ENCODE measurements around the gene MBD3.

Gene MBD3

DNA sequence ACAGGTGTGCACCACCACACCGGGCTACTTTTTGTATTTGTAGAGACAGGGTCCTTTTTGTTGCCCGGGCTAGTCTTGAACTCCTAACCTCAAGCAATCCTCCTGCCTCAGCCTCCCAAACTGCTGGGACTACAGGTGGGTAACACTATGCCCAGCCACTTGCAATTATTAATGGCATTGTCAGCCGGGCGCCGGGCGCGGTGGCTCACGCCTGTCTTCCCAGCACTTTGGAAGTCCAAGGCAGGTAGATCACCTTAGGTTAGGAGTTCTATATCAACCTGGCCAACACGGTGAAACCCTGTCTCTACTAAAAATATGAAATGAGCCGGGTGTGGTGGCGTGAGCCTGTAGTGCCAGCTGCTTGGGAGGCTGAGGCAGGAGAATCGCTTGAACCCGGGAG lies 21.8 kb downstream of the MBD3 start:
- no peak overlapping the region for H3K4me3 ChIP-seq (ENCODE audit: low read depth, low read length)
- CTCF ChIA-PET, result interaction anchor here (1.1 kb wide), 1 partner anchor 24 kb away, joined by 3 read pairs; no protein-coding TSS in a partner anchor
- POLR2A ChIA-PET, result no interaction called here
- no peak for TF ChIP-seq CTCF (IDR thresholded peaks at IDR 0.05; ENCODE audit: insufficient read depth, low read length, missing control alignments)
- DNase-seq (ENCODE audit: low read depth, low spot score), result no peak

DNA sequence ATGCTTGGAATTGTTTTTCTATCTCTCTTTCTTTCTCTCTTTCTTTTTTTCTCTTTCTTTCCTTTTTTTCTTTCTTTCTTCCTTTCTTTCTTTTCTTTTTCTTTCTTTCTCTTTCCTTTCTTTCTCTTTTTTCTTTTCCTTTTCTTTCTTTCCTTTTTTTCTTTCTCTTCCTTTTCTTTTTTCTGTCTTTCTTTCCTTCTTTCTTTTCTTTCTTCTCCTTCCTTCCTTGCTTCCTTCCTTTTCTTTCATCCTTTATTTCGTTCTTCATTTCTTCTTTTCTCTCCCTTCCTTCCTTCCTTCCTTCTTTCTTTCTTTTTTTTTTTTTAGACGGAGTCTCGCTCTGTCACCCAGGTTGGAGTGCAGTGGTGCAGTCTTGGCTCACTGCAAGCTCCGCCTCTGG lies 22.7 kb downstream of the MBD3 start:
- ChIA-PET POLR2A (no interaction called here), CTCF (interaction anchor here (1.1 kb wide), 1 partner anchor 24 kb away, joined by 3 read pairs; no protein-coding TSS in a partner anchor)
- no peak for DNase-seq (ENCODE audit: low read depth, low spot score)
- no peak for TF ChIP-seq CTCF (IDR thresholded peaks at IDR 0.05; ENCODE audit: insufficient read depth, low read length, missing control alignments)
- H3K4me3 ChIP-seq (ENCODE audit: low read depth, low read length), result no peak overlapping the region

DNA sequence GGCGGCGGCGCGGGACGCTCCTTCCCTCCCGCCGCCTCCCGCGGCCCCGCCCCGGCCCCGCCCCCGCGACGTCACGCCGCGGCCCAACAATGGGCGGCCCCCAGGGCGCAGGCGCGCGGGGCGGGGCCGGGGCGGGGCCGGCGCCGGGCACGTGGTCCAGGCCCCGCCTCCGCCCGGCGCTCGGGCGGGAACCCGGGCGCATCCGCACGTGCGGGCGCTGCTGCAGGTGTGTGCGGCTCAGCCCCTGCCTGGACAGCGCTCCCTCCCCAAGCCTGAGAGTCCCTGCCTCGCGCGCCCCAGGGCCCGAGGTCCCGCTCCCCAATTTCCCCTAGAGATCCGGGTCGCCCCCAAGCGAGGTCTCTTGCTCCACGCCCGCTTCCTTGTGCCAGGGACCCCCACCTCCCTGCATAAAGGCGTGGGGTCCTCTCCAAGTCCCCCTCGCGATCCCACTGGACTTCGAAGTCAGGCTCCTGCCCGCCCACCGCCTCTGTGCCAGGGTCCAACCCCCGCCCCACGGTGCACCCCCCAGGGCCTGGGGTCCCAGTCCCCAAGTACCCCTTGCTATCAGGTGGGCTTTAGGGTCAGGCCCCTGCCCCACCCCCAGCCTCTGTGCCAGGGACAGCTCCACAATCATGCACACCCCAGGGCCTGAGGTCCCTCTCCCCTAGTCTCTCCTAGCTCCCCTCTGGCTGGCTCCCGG lies 24.2 kb downstream of the MBD3 start, which contains the start of gene MEX3D:
Gene MEX3D, minus strand, starts transcription at position 6 of the 700 bp plus-strand sequence. CDS start 267 bp downstream, outside the sequence.
- no peak for DNase-seq (ENCODE audit: low read depth, low spot score)
- H3K4me3 ChIP-seq (ENCODE audit: low read depth, low read length), result peak within 1 kb of the TSS; percentile 78
- ChIA-PET POLR2A (no interaction called here), CTCF (interaction anchor here (1.1 kb wide), 2 partner anchors 22 to 56 kb away, joined by 3 read pairs; no protein-coding TSS in a partner anchor)
- TF ChIP-seq CTCF (IDR thresholded peaks at IDR 0.05; ENCODE audit: insufficient read depth, low read length, missing control alignments), result no peak

DNA sequence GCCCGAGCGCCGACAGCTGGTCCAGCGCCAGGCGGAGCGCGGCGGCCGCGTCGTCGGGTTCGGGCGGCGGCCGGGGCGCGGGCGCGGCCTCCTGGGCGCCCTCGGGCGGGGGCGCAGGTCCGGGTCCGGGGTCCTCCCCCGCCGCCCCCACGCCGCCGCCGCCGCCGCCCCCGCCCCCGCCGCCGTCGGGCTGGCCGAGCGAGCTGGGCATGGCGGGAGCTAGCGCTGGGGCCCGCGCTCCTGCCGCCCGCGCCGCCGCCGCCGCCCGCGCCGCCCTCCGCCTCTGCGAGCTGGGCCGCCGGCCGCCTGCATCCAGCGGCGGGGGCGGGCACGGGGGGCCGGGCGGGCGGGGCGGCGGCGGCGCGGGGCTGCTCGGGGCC lies 24.8 kb downstream of the MBD3 start:
- DNase-seq (ENCODE audit: low read depth, low spot score), result no peak
- POLR2A ChIA-PET, result no interaction called here
- CTCF ChIA-PET, result no interaction called here
- H3K4me3 ChIP-seq (ENCODE audit: low read depth, low read length), result peak overlapping the region; percentile 78
- TF ChIP-seq CTCF (IDR thresholded peaks at IDR 0.05; ENCODE audit: insufficient read depth, low read length, missing control alignments), result no peak

DNA sequence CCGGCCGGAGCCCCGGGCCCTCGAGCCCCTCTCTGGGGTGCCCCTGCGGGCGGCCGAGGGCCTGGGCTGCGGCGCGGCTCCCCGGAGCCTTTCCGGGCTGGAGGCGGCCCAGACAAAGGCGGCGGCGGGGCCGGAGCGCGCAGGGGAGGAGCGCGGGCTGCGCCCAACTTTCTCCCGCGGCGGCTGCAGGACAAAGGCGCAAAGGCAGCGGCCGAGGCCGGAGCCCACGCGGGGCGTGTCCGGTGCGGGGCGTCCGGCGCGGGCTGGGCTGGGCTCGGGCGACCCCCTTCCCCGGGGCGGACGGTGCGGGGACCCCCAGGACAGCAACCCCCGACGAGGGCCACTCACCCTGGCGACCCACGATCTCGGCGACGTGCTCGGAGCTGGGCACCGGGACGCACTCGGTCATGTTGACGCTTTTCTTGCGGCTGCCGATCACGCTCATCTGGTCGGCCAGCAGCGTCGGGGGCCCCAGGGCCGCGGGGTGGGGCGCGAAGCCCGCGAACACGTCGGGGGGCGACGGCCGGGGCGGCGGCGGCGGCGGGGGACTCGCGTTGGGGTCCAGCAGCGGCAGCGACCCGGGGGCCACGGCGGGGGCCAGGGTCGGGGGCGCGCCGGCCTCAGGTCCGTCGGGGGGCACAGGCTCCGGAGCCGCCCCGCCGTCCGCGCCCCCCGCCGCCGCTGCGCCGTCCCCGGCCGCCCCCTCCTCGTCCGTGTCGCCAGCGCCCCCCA lies 25.4 kb downstream of the MBD3 start:
- no peak for DNase-seq (ENCODE audit: low read depth, low spot score)
- TF ChIP-seq CTCF (IDR thresholded peaks at IDR 0.05; ENCODE audit: insufficient read depth, low read length, missing control alignments), result no peak
- ChIA-PET CTCF (interaction anchor here (1.3 kb wide), 1 partner anchor 16 kb away, joined by 4 read pairs; no protein-coding TSS in a partner anchor), POLR2A (interaction anchor here (1.1 kb wide), 1 partner anchor 38 kb away, joined by 3 read pairs; the partner anchor contains the start of gene UQCR11)
- H3K4me3 ChIP-seq (ENCODE audit: low read depth, low read length), result peak overlapping the region; percentile 78

Measured in AG04449 (cell line).